Calu3 (cell line): ENCODE data around the gene MBP. TPM values are rescaled to one million over a fixed set of nuclear protein-coding genes. Genes with fewer than 3 reads are reported as not detected.

Experiments
- BruUV-seq: library from RNA; stranded (reverse); fragments of 400-500 nt; replicated peaks from 2 replicates; lab custom pipeline; 2021; lab: Mats Ljungman, UMichigan
- CTCF ChIA-PET: fragments of 300-600 bp; sonication (Branson Sonifier 250); formaldehyde crosslinking; loops from one replicate; lab custom pipeline; 2022; ENCODE audit warnings: antibody characterized with exemption; lab: Charles Lee
- DNase-seq: peaks from one replicate; pipeline ENCODE4 v3.0.0; 2022
- H3K27ac Mint-ChIP-seq: one replicate; pipeline ENCODE4 v1.8.0; 2022; ENCODE audit warnings: mixed read lengths; ENCODE audit not compliant: unreplicated experiment
- H3K27me3 Mint-ChIP-seq: one replicate; pipeline ENCODE4 v1.8.0; 2022; ENCODE audit warnings: mixed read lengths; ENCODE audit not compliant: unreplicated experiment
- H3K36me3 Mint-ChIP-seq: one replicate; pipeline ENCODE4 v1.8.0; 2022; ENCODE audit warnings: mild to moderate bottlenecking, moderate library complexity, mixed read lengths; ENCODE audit not compliant: insufficient read depth, unreplicated experiment
- H3K4me1 Mint-ChIP-seq: one replicate; pipeline ENCODE4 v1.8.0; 2022; ENCODE audit warnings: mild to moderate bottlenecking, low read depth, mixed read lengths; ENCODE audit not compliant: unreplicated experiment
- H3K4me3 Mint-ChIP-seq: one replicate; pipeline ENCODE4 v1.8.0; 2022; ENCODE audit warnings: mild to moderate bottlenecking, low read depth, moderate library complexity, mixed read lengths; ENCODE audit not compliant: unreplicated experiment
- H3K9me3 Mint-ChIP-seq: one replicate; pipeline ENCODE4 v1.8.0; 2022; ENCODE audit warnings: low read depth, mixed read lengths; ENCODE audit not compliant: unreplicated experiment
- intact Hi-C: fragments of 100-400 bp; cut with micrococcal nuclease; formaldehyde crosslinking; loops from one replicate; pipeline ENCODE4 v1.10.0; 2022; ENCODE audit not compliant: unreplicated experiment
- total RNA-seq: library from RNA; stranded (reverse); gene quantifications from 2 replicates; pipeline ENCODE4 v1.2.3, GENCODE V29; 2022
- TF ChIP-seq, protein P1 (sequence below): fragments of 200-600 bp; IDR thresholded peaks from one replicate; pipeline ENCODE4 v1.8.0; 2022; ENCODE audit warnings: antibody characterized with exemption; ENCODE audit not compliant: unreplicated experiment

MBP gene
- total RNA-seq, 1 experiment from 2014 or later, result 221 TPM

- no peaks in the 10 kb centered on the region for H3K9me3 Mint-ChIP-seq
- TF ChIP-seq, protein P1, sequence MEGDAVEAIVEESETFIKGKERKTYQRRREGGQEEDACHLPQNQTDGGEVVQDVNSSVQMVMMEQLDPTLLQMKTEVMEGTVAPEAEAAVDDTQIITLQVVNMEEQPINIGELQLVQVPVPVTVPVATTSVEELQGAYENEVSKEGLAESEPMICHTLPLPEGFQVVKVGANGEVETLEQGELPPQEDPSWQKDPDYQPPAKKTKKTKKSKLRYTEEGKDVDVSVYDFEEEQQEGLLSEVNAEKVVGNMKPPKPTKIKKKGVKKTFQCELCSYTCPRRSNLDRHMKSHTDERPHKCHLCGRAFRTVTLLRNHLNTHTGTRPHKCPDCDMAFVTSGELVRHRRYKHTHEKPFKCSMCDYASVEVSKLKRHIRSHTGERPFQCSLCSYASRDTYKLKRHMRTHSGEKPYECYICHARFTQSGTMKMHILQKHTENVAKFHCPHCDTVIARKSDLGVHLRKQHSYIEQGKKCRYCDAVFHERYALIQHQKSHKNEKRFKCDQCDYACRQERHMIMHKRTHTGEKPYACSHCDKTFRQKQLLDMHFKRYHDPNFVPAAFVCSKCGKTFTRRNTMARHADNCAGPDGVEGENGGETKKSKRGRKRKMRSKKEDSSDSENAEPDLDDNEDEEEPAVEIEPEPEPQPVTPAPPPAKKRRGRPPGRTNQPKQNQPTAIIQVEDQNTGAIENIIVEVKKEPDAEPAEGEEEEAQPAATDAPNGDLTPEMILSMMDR, result no peak
- DNase-seq, result no peak
- CTCF ChIA-PET, result interaction anchor here (0.6 to 1.4 kb wide), 3 partner anchors 140 to 299 kb away, joined by 3 read pairs; no protein-coding TSS in a partner anchor
- no peak overlapping the region for H3K4me3 Mint-ChIP-seq
- H3K4me1 Mint-ChIP-seq, result no peaks in the 10 kb centered on the region
- peaks cover 42% of the 10 kb centered on the region for H3K27me3 Mint-ChIP-seq
- H3K27ac Mint-ChIP-seq, result no peak overlapping the region
- intact Hi-C loops, result no loop called here
- no peaks in the 10 kb centered on the region for H3K36me3 Mint-ChIP-seq
- BruUV-seq, result no TSS peak
Measured at GRCh38 chr18:76963936-76964335, 168.6 kb downstream of the MBP start.

DNA sequence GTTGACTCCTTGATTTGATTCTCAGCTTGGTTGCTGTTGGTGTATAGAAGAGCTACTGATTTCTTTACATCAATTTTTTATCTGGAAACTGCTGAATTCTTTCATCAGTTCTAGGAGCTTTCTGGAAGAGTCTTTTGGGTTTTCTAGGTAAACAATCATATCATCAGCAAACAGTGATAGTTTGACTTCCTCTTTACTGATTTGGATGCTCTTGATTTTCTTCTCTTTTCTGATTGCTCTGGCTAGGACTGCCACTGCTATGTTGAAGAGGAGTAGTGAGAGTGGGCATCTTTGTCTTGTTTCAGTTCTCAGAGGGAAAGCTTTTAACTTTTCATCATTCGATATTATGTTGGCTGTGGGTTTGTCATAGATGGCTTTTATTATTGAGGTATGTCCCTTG is 169.7 kb downstream of the MBP start:
- BruUV-seq, result no TSS peak
- Mint-ChIP-seq H3K27me3 (peaks cover 42% of the 10 kb centered on the region), H3K9me3 (no peaks in the 10 kb centered on the region), H3K4me3 (no peak overlapping the region), H3K27ac (no peak overlapping the region), H3K4me1 (no peaks in the 10 kb centered on the region), H3K36me3 (no peaks in the 10 kb centered on the region)
- TF ChIP-seq, protein P1, result no peak
- CTCF ChIA-PET, result interaction anchor here (1.4 kb wide), 1 partner anchor 300 kb away, joined by 3 read pairs; no protein-coding TSS in a partner anchor
- intact Hi-C loops, result no loop called here
- DNase-seq, result no peak

DNA sequence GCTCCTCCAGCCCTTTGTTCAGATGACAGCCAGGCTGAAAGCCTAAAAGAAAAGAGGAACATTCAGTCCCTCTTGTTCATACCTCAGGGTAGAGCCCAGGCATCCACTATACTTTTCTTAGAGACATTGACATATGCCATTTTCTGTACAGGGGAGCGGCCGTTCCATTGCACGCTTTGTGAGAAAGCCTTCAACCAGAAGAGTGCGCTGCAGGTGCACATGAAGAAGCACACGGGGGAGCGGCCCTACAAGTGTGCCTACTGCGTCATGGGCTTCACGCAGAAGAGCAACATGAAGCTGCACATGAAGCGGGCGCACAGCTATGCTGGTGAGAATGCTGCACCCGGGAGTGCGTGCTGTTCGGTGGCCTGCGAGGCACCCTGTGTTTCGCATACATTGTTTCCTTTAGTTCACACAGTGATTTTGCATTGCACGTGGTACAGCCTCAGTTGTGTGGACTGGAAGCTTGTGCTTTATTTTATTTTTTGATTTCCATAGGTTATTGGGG is 172.0 kb downstream of the MBP start:
- Mint-ChIP-seq H3K27me3 (peaks cover 42% of the 10 kb centered on the region), H3K4me1 (peaks cover 8% of the 10 kb centered on the region), H3K36me3 (no peaks in the 10 kb centered on the region), H3K27ac (no peak overlapping the region), H3K9me3 (no peaks in the 10 kb centered on the region), H3K4me3 (no peak overlapping the region)
- BruUV-seq, result no TSS peak
- no peak for DNase-seq
- intact Hi-C loops, result no loop called here
- TF ChIP-seq, protein P1, result no peak
- CTCF ChIA-PET, result interaction anchor here (1.5 kb wide), 1 partner anchor 22 kb away, joined by 7 read pairs; no protein-coding TSS in a partner anchor

DNA sequence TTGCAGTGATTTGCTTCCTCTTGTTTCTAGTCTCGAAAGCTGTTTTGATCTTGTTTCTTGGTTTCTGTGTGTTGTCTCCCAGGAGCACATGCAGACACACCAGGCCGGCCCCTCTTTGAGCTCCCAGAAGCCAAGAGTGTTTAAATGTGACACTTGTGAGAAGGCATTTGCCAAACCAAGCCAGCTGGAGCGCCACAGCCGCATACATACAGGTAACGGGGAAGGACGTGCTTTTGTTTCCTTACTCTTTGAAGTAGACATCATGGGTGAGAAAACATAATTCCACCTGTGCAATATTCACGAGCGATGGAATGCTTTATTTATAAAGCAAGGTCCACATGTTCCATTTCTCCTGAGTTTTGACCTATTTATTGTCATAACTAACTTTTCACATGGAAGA is 173.0 kb downstream of the MBP start:
- no peaks in the 10 kb centered on the region for H3K36me3 Mint-ChIP-seq
- TF ChIP-seq, protein P1, result no peak
- CTCF ChIA-PET, result interaction anchor here (1.7 kb wide), 1 partner anchor 23 kb away, joined by 6 read pairs; no protein-coding TSS in a partner anchor
- no peak overlapping the region for H3K27ac Mint-ChIP-seq
- H3K4me3 Mint-ChIP-seq, result no peak overlapping the region
- intact Hi-C loops, result loop anchor here (10.0 kb wide), 1 partner anchor 955 kb away; no protein-coding TSS in a partner anchor
- no peaks in the 10 kb centered on the region for H3K9me3 Mint-ChIP-seq
- H3K27me3 Mint-ChIP-seq, result peaks cover 42% of the 10 kb centered on the region
- DNase-seq, result no peak
- BruUV-seq, result no TSS peak
- peaks cover 8% of the 10 kb centered on the region for H3K4me1 Mint-ChIP-seq
